HG03558 (cell line): ENCODE data around the gene ENTPD1.
"Not testable (repeated sequence)": the region's sequence is repeated elsewhere in the genome, so short reads cannot be mapped to it uniquely, and the experiment has no call there.

ENCODE experiments used
- ATAC-seq: cut with Tn5 transposase; IDR thresholded peaks from one replicate; pipeline ENCODE4 v1.9.1; 2021; ENCODE audit warnings: moderate number of reproducible peaks; ENCODE audit not compliant: unreplicated experiment; ENCODE audit errors: extremely low read depth

Gene ENTPD1

DNA sequence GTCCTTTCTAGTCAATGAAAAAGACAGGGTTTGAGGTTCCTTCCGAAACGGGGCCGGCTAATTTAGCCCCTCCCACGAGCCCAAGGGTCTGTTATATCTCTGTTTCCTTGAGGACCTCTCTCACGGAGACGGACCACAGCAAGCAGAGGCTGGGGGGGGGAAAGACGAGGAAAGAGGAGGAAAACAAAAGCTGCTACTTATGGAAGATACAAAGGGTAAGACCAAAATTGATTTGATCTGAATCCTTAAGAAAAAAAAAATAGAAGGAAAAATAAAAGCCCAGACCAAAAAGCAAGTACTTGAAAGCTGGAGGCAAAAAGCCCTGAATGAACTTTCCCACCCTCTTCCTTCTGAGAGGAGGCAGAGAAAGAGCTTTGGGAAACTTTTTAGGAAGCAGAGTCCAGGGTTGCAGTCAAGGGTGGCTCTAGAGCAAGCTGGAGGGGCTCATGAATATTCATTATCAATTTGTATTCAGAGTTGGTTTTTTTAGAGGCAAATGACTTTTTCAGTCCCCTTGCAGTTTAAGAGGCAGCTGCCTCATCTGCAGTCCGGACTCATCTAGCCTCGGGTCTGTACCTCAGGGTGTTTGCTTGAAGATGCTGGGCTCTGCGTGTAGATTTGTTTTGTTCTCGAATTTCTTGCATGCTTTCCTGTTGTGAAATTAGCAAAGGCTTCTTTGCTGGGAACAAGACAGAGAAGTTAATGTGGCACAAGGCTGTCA lies at the start of gene ENTPD1:
ENTPD1 (plus strand) TSS at position 123 of the 721 bp plus-strand sequence; CDS start at position 200, 77 bp downstream.
- ATAC-seq, result no peak

GRCh38 chr10:95706573-95706972 lies 49.4 kb upstream of the ENTPD1 start:
- no peak for ATAC-seq

GRCh38 chr10:95706990-95707389 lies 49.0 kb upstream of the ENTPD1 start:
- no peak for ATAC-seq

DNA sequence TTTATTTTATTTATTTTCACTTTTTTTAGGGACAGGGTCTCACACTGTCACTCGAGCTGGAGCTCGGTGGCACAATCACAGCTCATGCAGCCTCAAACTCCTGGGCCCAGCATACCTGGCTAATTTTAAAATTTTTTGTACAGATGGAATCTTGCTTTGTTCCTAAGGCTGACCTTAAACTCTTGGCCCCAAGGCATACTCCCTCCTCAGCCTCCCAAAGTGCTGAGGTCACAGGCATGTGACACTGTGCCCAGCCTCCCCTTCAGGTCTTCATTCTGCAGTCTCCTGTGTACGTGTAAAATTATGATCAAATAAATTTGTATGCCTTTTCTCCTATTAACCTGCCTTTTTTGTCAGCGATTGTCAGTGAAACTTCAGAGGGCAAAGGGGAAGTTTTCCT lies 44.5 kb upstream of the ENTPD1 start:
- no peak for ATAC-seq

GRCh38 chr10:95716466-95716865 lies 39.5 kb upstream of the ENTPD1 start:
- no peak for ATAC-seq

DNA sequence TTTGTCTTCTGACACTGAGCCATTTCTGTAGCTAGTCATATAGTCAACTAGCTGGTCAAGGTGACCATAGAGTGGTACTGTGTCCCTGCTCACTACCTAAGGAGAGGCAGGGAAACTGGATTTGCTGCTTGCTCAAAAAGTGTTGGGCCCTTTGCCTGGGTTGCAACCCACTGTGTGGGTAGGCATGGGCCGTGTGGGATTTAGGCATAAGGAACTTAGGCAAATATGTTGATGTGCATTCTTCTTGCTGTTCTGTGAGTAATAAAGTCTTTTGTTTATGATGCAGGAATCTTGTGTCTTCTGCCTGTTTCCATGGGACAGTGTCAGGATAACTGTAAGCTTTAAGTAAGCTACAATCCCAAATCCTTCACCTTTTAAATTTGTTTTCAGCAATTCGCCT lies 39.1 kb upstream of the ENTPD1 start:
- ATAC-seq, result no peak

GRCh38 chr10:95720745-95721144 lies 35.2 kb upstream of the ENTPD1 start:
- not testable (repeated sequence) for ATAC-seq

DNA sequence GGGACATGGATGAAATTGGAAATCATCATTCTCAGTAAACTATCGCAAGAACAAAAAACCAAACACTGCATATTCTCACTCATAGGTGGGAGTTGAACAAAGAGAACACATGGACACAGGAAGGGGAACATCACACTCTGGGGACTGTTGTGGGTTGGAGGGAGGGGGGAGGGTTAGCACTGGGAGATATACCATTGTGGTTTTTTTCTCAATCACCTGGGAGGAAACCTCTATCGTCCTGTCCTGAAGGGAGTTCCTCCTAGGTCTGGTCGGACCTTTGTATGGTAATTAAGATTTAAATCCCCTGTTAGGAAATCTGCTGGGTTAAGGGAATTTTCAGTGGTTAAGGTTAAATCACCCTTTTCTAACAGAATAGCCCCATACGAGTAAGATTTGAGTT lies 33.5 kb upstream of the ENTPD1 start:
- not testable (repeated sequence) for ATAC-seq

- ATAC-seq, result no peak
Measured at GRCh38 chr10:95728526-95728925, 27.4 kb upstream of the ENTPD1 start.

DNA sequence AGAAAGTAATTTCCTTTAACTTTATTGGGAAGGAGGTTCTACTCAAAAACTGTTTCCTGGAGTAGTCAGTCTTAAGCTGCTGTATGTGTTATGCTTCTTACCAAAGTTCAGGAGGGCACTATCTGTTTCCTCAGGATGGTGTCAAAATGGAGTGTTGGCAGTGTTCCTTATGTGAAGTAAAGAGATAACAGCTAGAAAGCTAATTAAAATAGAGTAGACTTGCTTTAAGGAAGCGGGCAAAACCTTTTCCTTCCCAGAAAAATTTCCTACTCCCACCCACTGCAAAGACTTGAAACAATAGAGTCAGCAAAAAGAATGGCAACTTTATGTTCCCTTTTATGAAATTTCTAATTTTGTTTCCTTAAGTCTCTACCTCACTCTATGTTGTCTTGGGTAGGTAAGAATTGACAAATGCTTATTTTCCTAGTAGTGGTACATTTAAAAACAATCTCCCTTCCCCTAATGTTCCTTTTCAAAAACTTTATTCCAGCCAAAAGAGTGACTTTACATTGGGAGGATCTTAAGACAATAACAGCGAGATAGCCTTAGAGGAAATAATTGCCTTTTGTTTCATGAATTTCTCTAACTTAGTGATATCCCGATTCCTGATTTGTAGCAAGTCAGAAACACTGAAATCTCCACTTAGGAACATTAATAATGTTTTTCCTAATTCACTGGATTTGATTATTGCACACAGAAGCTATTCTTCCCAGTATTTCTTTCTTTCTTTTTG lies 26.5 kb upstream of the ENTPD1 start:
- no peak for ATAC-seq

GRCh38 chr10:95730233-95730632 lies 25.7 kb upstream of the ENTPD1 start:
- ATAC-seq, result no peak

GRCh38 chr10:95732907-95733306 lies 23.1 kb upstream of the ENTPD1 start:
- not testable (repeated sequence) for ATAC-seq

DNA sequence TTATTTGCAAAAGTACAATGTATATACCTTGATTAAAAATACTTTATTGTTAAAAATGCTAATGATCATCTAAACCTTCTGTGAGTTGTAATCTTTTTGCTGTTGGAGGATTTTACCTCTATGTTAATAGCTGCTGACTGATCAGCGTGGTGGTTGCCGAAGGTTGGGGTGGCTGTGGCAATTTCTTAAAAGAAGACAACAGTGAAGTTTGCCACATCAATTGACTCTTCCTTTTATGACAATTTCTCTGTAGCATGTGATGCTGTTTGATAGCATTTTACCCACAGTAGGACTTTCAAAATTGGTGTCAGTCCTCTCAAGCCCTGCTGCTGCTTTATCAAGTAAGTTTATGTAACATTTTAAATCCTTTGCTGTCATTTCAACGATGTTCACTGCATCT lies 16.9 kb upstream of the ENTPD1 start:
- no peak for ATAC-seq

DNA sequence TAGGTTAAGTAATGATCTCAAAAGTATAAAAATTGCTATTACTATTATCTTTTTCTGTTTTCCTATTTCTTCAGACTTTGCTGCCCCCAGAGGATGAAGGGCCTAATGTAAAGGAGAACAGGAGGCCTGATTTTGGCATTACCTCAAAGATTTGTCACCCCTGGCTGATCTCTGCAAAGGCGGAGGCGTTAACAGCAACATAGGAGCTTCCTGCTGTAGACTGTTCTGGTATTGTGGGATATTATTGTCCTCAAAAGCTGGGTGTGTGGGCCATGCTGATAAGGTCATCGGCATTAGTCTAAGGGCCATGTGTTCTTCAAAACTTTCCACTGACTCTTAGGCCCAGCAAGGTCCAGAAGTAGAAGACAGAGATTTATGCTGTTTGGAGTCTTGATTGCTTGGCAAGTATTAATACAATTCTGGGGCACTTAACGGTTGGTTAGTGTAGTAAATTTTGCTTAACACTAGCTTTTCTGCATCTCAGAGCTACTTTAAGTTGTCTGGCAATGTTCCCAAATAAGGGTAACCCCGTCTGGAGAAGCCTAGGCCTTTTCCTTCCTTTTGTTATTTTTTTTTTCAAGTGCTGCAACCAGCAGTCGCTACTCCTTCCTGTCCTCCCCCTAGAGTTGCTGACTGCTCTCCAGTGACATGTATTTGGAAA lies 14.0 kb upstream of the ENTPD1 start:
- ATAC-seq, result no peak

- ATAC-seq, result no peak
Measured at GRCh38 chr10:95742485-95742884, 13.5 kb upstream of the ENTPD1 start.

DNA sequence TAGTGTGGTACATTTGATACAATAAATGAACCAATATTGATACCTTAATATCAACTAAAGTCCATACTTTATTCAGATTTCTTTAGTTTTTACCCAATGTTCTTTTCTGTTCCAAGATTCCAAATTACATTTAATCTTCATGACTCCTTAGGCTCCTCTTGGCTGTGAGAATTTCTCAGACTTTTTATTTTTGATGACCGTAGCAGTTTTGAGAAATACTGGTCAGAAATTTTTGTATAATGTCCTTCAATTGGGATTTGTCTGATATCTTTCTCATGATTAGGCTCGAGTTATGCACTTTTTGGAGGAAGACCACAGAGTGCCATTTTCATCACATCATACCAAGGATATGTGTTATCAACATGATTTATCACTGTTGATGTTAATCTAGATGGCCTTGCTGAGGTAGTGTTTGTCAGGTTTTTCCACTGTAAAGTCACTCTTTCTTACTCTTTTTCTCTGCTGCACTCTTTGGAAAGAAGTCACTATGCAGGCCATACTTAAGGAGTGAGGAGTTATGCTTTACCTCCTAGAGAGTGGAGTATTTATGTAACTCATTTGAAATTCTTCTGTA lies 12.9 kb upstream of the ENTPD1 start:
- ATAC-seq, result no peak

DNA sequence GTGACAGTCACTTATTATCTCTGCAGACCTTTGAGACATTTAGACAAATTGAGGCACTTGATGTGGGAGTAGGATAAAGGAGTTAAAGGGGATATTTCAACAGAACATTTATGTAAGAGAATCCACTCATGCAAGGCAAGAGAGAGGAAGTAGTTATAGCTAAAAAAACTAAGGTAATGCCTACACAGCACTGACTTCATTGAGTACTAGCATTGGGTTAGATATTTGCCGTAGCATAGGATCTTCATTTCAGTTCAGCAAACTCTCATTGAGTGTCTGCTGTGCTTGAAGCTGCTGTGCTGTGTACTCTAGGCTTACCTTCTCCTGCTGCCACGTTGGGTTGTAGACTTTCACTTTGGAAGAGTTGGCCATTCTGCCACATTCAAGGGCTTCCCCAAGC lies 10.5 kb upstream of the ENTPD1 start:
- no peak for ATAC-seq

- ATAC-seq, result no peak
Measured at GRCh38 chr10:95748349-95748748, 7.6 kb upstream of the ENTPD1 start.

- no peak for ATAC-seq
Measured at GRCh38 chr10:95755511-95756004, 405 bp upstream of the ENTPD1 start.

DNA sequence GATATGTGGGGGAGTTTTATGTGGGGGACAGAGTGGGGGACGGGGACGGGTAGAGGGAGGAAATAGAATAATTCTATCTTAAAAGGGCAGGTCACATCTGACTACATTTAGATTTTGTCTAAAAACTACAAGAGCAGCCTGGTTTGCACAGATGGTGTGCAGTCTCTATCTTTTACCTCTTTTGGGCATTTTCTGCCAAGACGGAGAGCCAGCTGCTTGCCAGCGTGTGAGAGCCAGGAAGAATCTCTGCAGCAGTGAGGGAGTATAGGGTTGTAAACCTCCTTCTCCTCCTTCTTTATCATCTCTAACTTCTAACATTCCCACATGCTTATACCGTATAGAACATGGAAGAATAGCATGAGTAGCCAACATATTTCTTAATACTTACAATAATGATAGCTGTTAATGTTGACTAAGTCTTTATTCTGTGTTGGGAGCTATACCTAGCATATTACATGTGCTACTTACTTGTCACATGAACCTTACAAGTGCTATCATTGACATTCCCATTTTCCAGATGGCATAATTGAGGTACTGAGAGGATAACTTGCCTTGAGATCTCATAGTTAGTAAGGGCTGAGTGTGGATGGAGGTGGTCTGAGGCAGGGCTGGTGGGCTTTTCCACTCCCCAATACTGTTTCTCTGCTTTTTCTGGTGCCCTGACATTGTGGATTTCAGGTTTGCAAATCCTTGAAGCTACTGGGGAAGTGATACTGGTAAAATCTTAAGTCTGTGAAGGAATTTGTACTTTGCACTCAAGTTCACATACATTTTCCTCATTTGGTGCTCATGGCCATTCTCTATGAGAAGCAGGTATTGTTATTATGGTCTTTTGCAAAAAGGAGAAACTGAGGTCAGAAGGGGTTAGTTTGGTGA lies 1.1 kb downstream of the ENTPD1 start:
- ATAC-seq, result no peak
